HepG2 (cell line): Measurements from ENCODE around the gene ACAP3. TPM values are rescaled to one million over a fixed set of nuclear protein-coding genes. Genes with fewer than 3 reads are reported as not detected.
A peak's percentile ranks its signal among the peaks of the same experiment; 100 is the strongest.

Experiments used
- EP300 ChIP-seq, 3 experiments: sonication (generic) in 1 of 3; formaldehyde crosslinking in 1 of 3; IDR thresholded peaks; 2 replicates each; pipeline versions ENCODE4 v1.5.1 to v1.6.1; 2011 to 2020; ENCODE audit warnings: low read depth in 2 of 3, low read length in 2 of 3, borderline replicate concordance in 1 of 3, improper control_type of control experiment in 1 of 3, mild to moderate bottlenecking in 1 of 3, missing genetic modification reagents in 1 of 3, moderate library complexity in 1 of 3
- RXRB ChIP-seq: IDR thresholded peaks from 2 replicates; pipeline ENCODE4 v1.6.1; 2016; ENCODE audit warnings: borderline replicate concordance, missing genetic modification reagents, missing compliant biosample characterization
- SNAPC5 ChIP-seq: sonication (generic); formaldehyde crosslinking; IDR thresholded peaks from 2 replicates; pipeline ENCODE4 v1.8.1; 2023; ENCODE audit warnings: mild to moderate bottlenecking, missing genetic modification reagents, borderline replicate concordance
- ZMAT3 ChIP-seq: sonication (generic); formaldehyde crosslinking; conservative IDR thresholded peaks from 2 replicates; pipeline ENCODE4 v1.7.0; 2021; ENCODE audit warnings: missing genetic modification reagents
- ZNF407 ChIP-seq: sonication (generic); formaldehyde crosslinking; IDR thresholded peaks from one replicate; pipeline ENCODE4 v1.5.1; 2020; ENCODE audit warnings: mild to moderate bottlenecking, missing genetic modification reagents; ENCODE audit errors: not compliant biosample characterization
- ZNF607 ChIP-seq: sonication (generic); formaldehyde crosslinking; IDR thresholded peaks from 2 replicates; pipeline ENCODE4 v1.5.1; 2020; ENCODE audit warnings: missing genetic modification reagents, mild to moderate bottlenecking, borderline replicate concordance
- ZNF776 ChIP-seq: sonication (generic); formaldehyde crosslinking; IDR thresholded peaks from 2 replicates; pipeline ENCODE4 v1.4.0; 2020; ENCODE audit warnings: mild to moderate bottlenecking, missing genetic modification reagents
- ZNF883 ChIP-seq: sonication (generic); formaldehyde crosslinking; IDR thresholded peaks from 2 replicates; pipeline ENCODE4 v1.5.1; 2020; ENCODE audit warnings: mild to moderate bottlenecking, missing genetic modification reagents; ENCODE audit errors: not compliant biosample characterization
- ZSCAN12 ChIP-seq: sonication (generic); formaldehyde crosslinking; IDR thresholded peaks from 2 replicates; pipeline ENCODE4 v1.9.0; 2021; ENCODE audit warnings: mild to moderate bottlenecking, missing genetic modification reagents
- polyA plus RNA-seq, 8 experiments: library from polyadenylated mRNA; depleted of rRNA in 3 of 8; stranded (reverse) in 7 of 8; unstranded in 1 of 8; fragments of >200 nt; fragmentation: Illumina TruSeq in 4 of 8; extraction: Trizol in 4 of 8; gene quantifications; 2 replicates each; pipeline versions ENCODE4 v1.2.1 to v1.2.3, GENCODE V29; 2011 to 2016; ENCODE audit warnings: low read depth in 4 of 8, missing spikeins in 1 of 8, mixed read lengths in 1 of 8; ENCODE audit not compliant: insufficient read depth in 1 of 8
- total RNA-seq, 5 experiments: library from RNA; depleted of rRNA; stranded (reverse); fragments of >200 nt; fragmentation: Illumina TruSeq; extraction: Trizol; gene quantifications; 2 replicates each; pipeline ENCODE4 v1.2.3, GENCODE V29; 2016; ENCODE audit warnings: low read depth in 1 of 5
- TF ChIP-seq, protein P1 (sequence below): sonication (generic); formaldehyde crosslinking; IDR thresholded peaks from 2 replicates; pipeline ENCODE4 v1.4.0; 2020; ENCODE audit warnings: mild to moderate bottlenecking, missing genetic modification reagents, borderline replicate concordance
- TF ChIP-seq, protein P2 (sequence below): sonication (generic); formaldehyde crosslinking; IDR thresholded peaks from 2 replicates; pipeline ENCODE4 v1.5.1; 2020; ENCODE audit warnings: missing genetic modification reagents, mild to moderate bottlenecking, borderline replicate concordance
- TF ChIP-seq, protein P3 (sequence below): sonication (generic); formaldehyde crosslinking; IDR thresholded peaks from 2 replicates; pipeline ENCODE4 v1.8.1; 2023; ENCODE audit warnings: missing genetic modification reagents, inconsistent platforms, borderline replicate concordance

Gene ACAP3
- total and polyA plus RNA-seq, 2 of the 13 experiments (the other 11 are each of a cell fraction or from before 2014, with no cell fraction given), result 29.4 to 50.8 TPM

- no peak for TF ChIP-seq ZNF407
- TF ChIP-seq ZNF883 (CRISPR knock-in tag), result no peak
- TF ChIP-seq, protein P1, sequence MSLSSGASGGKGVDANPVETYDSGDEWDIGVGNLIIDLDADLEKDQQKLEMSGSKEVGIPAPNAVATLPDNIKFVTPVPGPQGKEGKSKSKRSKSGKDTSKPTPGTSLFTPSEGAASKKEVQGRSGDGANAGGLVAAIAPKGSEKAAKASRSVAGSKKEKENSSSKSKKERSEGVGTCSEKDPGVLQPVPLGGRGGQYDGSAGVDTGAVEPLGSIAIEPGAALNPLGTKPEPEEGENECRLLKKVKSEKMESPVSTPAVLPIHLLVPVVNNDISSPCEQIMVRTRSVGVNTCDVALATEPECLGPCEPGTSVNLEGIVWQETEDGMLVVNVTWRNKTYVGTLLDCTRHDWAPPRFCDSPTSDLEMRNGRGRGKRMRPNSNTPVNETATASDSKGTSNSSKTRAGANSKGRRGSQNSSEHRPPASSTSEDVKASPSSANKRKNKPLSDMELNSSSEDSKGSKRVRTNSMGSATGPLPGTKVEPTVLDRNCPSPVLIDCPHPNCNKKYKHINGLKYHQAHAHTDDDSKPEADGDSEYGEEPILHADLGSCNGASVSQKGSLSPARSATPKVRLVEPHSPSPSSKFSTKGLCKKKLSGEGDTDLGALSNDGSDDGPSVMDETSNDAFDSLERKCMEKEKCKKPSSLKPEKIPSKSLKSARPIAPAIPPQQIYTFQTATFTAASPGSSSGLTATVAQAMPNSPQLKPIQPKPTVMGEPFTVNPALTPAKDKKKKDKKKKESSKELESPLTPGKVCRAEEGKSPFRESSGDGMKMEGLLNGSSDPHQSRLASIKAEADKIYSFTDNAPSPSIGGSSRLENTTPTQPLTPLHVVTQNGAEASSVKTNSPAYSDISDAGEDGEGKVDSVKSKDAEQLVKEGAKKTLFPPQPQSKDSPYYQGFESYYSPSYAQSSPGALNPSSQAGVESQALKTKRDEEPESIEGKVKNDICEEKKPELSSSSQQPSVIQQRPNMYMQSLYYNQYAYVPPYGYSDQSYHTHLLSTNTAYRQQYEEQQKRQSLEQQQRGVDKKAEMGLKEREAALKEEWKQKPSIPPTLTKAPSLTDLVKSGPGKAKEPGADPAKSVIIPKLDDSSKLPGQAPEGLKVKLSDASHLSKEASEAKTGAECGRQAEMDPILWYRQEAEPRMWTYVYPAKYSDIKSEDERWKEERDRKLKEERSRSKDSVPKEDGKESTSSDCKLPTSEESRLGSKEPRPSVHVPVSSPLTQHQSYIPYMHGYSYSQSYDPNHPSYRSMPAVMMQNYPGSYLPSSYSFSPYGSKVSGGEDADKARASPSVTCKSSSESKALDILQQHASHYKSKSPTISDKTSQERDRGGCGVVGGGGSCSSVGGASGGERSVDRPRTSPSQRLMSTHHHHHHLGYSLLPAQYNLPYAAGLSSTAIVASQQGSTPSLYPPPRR (CRISPR knock-in tag), result peak; percentile 45; the same call in 1 of the 2 replicates
- TF ChIP-seq RXRB (CRISPR knock-in tag), result no peak
- TF ChIP-seq ZNF607, result no peak
- no peak for TF ChIP-seq EP300 (IDR thresholded peaks at IDR 0.05; ENCODE audit: low read depth in 2 of 2, low read length in 2 of 2)
- TF ChIP-seq EP300 (CRISPR knock-in tag; IDR thresholded peaks at IDR 0.05; ENCODE audit: borderline replicate concordance), result no peak
- TF ChIP-seq, protein P2, sequence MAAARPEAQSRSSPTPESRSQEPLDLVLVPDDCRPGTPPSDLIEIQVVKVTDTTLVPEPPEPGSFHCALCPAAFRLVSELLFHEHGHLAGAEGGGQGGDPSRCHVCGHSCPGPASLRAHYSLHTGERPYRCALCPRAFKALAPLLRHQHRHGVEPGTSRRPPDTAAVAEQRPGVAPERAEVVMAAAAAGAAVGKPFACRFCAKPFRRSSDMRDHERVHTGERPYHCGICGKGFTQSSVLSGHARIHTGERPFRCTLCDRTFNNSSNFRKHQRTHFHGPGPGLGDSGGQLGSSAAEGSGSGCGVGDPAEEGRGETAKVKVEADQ (CRISPR knock-in tag), result no peak
- TF ChIP-seq ZMAT3, result peak; percentile 64; the same call in 1 of the 2 replicates
- TF ChIP-seq, protein P3, sequence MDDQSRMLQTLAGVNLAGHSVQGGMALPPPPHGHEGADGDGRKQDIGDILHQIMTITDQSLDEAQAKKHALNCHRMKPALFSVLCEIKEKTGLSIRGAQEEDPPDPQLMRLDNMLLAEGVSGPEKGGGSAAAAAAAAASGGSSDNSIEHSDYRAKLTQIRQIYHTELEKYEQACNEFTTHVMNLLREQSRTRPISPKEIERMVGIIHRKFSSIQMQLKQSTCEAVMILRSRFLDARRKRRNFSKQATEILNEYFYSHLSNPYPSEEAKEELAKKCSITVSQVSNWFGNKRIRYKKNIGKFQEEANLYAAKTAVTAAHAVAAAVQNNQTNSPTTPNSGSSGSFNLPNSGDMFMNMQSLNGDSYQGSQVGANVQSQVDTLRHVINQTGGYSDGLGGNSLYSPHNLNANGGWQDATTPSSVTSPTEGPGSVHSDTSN (CRISPR knock-in tag), result no peak
- no peak for TF ChIP-seq ZSCAN12 (CRISPR knock-in tag)
- no peak for TF ChIP-seq SNAPC5 (CRISPR knock-in tag)
- TF ChIP-seq ZNF776 (CRISPR knock-in tag), result no peak; the same call in 1 of the 2 replicates
These were observed 969 bp downstream of the ACAP3 start (continued) for GRCh38 chr1:1306661-1307260.
